HG03457 (cell line): ENCODE results near the gene CDK5R2.

Experiments used
- ATAC-seq: cut with Tn5 transposase; IDR thresholded peaks from one replicate; pipeline ENCODE4 v1.9.1; 2021; ENCODE audit warnings: moderate number of reproducible peaks; ENCODE audit not compliant: unreplicated experiment

The CDK5R2 gene

GRCh38 chr2:218986148-218986761, 26.8 kb downstream of the CDK5R2 start:
- no peak for ATAC-seq

GRCh38 chr2:218988164-218988563, 28.7 kb downstream of the CDK5R2 start:
- ATAC-seq: no peak

- no peak for ATAC-seq
Observed at GRCh38 chr2:218988650-218989049, 29.2 kb downstream of the CDK5R2 start.

- no peak for ATAC-seq
Observed at GRCh38 chr2:218990052-218990451, 30.6 kb downstream of the CDK5R2 start.

- ATAC-seq: no peak
Observed at GRCh38 chr2:218990612-218991011, 31.1 kb downstream of the CDK5R2 start.

DNA sequence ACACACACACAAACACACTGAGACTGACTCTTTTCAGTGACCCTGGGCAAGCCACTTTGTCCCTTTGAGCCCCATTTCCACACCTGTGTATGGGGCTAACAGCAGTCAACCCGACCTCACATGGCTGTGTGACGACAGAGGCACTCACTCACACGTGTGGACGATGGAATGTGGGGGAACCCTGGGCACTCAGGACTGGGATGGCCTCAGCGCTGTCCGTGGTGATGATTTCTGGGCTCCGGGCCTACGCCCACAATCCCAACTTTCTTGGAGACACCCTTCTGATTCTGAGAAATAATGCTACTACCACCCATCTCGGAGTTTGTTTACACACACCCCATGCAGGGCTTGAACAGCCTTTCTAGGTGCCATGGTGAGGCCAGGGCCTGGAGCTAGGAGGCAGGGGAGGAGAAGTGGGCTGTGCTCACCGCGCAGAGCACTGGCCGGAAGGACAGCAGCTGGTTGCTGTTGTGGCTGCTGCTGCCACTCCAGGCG, 32.3 kb downstream of the CDK5R2 start:
- no peak for ATAC-seq

GRCh38 chr2:218992196-218992595, 32.7 kb downstream of the CDK5R2 start:
- no peak for ATAC-seq

- ATAC-seq: no peak
Observed at GRCh38 chr2:218992703-218993344, 33.4 kb downstream of the CDK5R2 start.

DNA sequence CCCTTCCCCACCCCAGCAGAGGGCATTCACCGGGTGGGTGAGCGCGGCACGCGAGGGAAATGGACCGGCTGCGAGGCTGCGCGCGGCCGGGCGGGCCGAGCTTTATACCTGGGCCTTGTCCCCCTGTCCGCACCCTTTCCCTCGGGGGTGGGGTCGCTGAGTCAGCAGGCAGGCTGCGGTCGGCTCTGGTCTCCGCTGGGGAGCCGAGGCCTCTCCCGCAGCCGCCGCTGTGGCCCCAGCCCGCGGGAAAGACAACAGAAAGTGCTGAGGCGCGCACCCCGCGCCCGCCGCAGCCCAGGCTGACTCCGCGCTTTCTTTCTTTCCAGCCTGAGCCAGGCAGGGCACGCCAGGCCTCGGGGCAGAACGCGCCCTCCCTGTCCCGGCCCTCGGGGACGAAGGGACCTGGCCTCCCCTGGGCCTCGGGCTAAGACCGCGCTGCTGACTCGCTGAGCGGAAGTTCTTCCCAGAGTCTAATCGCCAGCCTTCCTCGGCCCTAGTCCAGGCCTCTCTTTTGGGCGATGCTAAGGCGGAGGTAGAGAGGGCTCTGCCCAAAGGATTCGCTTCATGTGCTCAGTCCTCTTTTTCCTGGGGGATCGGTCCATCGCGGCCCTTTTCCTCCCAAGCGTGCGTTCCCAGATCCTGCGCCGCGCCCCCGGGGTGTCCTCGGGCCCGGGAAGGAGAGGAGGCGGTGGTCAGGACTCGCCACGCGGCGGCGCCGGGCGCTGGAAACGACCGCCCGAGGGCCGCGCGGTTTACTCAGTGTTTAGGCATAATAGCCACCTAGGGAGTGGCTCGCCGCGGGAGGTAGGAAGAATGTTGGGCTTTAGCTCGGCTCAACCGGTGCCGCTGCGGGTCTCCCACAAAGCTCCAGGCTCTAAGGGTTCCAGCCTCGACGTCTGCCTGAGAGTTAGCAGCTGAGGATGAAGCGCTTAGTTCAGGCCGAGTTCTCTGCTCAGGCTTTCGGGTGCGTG, 34.2 kb downstream of the CDK5R2 start, which contains the start of gene CRYBA2:
Gene CRYBA2, minus strand, starts transcription at position 78 of the 971 bp plus-strand sequence. CDS start 246 bp downstream, outside the sequence.
- no peak for ATAC-seq

DNA sequence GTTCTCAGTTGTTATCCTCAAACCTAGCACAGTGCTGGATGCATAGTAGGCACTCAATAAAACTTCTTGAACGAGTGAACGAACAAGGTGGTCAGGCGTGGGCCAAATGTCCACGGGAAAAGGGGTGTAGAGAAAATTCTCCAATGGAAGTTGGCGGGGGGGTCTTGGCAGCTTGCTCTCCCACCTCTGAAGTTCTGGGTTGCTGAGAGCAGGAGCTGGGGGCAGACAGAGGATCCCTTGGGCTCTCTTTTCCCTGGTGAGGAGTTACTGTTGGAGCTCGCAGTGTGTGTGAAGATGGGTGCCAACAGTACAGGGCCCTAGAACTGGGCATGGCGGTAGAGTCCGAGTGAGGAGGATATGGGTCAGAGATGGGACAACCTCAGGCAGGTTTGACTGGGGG, 36.1 kb downstream of the CDK5R2 start:
- ATAC-seq: no peak

GRCh38 chr2:218995972-218996711, 36.7 kb downstream of the CDK5R2 start:
- ATAC-seq: no peak

DNA sequence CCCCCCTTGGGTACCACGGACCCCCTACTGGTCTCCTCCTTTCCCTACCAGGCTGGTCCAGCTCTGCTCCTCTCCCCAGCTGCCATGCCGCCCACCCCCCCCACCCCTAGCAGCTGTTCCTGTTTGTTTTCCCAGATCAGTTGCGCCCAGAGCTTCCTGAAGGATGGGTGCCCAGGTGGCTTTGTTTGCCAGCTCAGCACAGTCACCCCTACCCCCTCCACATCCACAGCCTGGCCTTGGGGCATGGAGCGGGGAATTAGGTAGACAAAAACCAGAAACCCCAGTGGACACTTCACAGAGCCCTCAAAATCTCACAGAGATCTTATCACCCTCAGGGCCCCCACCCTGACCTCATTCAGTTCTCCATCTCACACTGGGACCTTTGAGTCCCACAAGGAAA, 37.5 kb downstream of the CDK5R2 start:
- no peak for ATAC-seq

DNA sequence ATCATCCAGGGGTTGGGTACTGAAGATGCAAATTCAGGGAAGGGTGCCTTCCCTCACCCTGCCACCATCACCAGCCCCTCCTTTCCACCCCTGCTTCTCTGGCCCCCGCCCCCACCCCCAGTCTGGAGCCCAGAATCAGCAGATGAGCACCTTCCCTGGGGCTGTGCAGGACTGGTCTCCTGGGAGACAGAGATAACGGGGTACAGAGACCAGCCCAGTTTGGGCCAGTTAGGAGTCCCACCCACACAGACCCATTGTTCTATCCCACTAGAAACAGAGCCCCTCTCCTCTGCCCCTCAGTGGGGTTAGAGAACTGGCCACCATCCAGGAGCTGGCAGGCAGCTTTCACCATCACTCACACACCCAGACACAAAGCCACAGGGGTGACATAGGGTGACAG, 38.3 kb downstream of the CDK5R2 start:
- ATAC-seq: no peak

DNA sequence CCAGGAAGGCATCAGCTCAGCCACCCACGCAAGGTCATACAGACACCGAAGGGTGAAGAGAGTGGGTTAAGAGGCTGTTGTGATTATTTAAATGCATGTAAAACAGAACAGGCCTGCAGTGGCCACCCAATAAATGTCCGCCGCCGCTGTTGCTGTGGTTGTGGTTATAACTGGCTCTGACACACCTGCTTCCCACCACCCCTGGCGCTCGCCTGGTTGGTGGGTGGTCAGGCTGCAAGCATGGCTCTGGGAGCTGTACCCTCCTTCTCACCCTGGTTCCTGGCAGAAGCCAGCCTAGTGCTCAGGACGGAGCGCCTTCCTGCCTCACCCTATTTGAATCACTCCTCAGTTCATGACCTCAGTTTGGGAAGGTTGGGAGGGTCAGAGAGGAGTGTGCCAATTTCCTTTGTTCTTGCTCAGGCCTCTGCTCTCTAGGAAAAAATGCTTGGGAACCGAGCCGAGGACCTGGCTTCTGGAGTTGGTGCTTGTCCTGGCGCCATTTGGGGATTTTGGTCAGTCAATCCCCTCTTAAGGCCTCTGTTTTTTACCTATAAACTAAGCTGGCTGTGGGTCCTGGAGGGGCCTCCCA, 39.0 kb downstream of the CDK5R2 start:
- no peak for ATAC-seq

DNA sequence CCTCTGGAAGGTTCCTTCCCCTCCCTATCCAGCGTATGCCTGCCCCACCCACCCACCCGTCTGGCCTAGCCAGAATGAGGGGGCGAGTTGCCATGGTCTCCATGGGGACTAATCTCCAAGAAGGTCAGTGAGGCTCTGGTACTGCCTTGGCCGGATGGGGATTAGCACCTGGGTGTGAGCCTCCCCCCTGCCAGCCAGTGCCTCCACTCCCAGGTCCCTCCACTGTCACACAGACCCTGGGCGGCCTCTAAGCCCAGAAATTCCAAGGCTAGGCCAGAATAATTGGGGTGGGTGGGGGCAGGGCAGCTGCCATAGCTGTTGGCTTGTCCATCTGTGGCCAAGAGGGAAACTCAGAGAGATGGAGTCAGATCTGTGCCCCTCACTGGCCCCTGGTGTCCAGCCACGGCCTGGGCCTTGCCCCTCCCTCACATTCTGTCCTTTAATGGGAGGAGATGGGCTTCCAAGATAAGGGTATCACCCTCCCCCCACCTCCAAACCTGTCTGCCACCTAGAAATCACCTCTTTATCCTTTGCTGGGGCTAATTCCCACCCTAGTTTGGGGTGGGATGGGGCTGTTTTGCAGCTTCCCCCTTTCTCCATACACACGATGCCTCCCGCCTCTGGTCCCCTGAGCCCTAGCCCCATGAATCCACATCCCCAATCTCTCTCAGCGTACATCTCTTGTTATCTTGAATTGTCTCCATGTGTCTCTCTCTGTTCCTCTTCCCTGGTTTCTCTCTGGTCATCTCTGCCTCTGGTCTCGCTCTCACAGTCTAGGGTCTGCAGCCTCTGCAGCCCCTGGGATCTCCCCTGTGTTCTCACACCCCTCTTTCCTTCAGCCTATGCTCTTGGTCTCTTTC, 39.8 kb downstream of the CDK5R2 start:
- ATAC-seq: no peak

- ATAC-seq: no peak
Observed at GRCh38 chr2:218999881-219000568, 40.6 kb downstream of the CDK5R2 start.

GRCh38 chr2:219000569-219000960, 41.1 kb downstream of the CDK5R2 start:
- ATAC-seq: no peak

DNA sequence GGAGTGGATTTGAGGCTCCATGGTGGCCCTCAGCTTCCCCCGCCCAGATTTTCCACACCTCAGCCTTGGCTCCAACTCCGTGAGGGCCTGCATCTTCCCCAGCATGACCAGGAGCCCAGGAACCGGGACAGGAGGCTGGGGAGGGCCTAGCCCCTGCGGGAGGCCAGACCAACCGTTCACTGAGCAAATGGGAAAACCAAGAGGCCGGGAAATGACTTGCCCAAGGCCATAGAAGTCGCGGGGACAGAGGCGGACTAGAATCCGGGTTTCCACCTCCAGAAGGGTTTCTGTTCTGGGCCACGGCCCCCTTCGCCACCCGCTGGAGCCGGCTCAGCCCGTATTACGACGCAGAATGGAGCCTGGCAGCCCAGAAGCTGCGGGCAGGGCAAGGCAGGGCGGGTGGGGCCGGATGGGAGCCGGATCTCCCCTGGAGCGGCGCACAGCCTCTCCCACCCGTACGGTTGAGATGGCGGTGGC, 41.7 kb downstream of the CDK5R2 start:
- ATAC-seq: no peak
